ENCODE results near the gene CDH23. TPM values are rescaled to one million over a fixed set of nuclear protein-coding genes. Genes with fewer than 3 reads are reported as not detected.

CDH23 gene
- total RNA-seq, 6 donors from 2014 or later = 4.7 to 29.3 (median 10.4) TPM

- peak in 1 of 2 donors; percentile 72 for DNase-seq
- Histone ChIP-seq H3K36me3 (no peaks in the 10 kb centered on the region), H3K27me3 (no peaks in the 10 kb centered on the region), H3K4me1 (peaks cover 3 to 19% (median 11%) of the 10 kb centered on the region in 4 donors), H3K27ac (no peak overlapping the region), H3K4me3 (no peak overlapping the region), H3K9me3 (no peaks in the 10 kb centered on the region)
- WGBS, 2 donors = 88 to 96% methylated on average over 15 of the region's 18 CpGs
- TF ChIP-seq POLR2AphosphoS5 (IDR thresholded peaks at IDR 0.05) (no peak), EP300 (IDR thresholded peaks at IDR 0.05) (no peak), POLR2A (IDR thresholded peaks at IDR 0.05) (no peak)
- TF ChIP-seq, protein P1, sequence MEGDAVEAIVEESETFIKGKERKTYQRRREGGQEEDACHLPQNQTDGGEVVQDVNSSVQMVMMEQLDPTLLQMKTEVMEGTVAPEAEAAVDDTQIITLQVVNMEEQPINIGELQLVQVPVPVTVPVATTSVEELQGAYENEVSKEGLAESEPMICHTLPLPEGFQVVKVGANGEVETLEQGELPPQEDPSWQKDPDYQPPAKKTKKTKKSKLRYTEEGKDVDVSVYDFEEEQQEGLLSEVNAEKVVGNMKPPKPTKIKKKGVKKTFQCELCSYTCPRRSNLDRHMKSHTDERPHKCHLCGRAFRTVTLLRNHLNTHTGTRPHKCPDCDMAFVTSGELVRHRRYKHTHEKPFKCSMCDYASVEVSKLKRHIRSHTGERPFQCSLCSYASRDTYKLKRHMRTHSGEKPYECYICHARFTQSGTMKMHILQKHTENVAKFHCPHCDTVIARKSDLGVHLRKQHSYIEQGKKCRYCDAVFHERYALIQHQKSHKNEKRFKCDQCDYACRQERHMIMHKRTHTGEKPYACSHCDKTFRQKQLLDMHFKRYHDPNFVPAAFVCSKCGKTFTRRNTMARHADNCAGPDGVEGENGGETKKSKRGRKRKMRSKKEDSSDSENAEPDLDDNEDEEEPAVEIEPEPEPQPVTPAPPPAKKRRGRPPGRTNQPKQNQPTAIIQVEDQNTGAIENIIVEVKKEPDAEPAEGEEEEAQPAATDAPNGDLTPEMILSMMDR (IDR thresholded peaks at IDR 0.05) = no peak
- no peak for ATAC-seq (ENCODE audit: low FRiP score in 2 of 2)
These were observed 308.1 kb downstream of the CDH23 start for GRCh38 chr10:71704816-71705215.

- Histone ChIP-seq H3K27me3 (no peaks in the 10 kb centered on the region), H3K9me3 (no peaks in the 10 kb centered on the region), H3K27ac (no peak overlapping the region), H3K4me1 (peaks cover 3 to 17% (median 11%) of the 10 kb centered on the region in 4 donors), H3K36me3 (no peaks in the 10 kb centered on the region), H3K4me3 (no peak overlapping the region)
- TF ChIP-seq EP300 (IDR thresholded peaks at IDR 0.05) = no peak
- no peak for TF ChIP-seq POLR2AphosphoS5 (IDR thresholded peaks at IDR 0.05)
- no peak for TF ChIP-seq POLR2A (IDR thresholded peaks at IDR 0.05)
- TF ChIP-seq, protein P1 (IDR thresholded peaks at IDR 0.05) = no peak
- DNase-seq (no peak), ATAC-seq (ENCODE audit: low FRiP score in 2 of 2) (no peak)
- WGBS, 2 donors = 68% methylated on average over 2 of the region's 2 CpGs; no CpG with 5 or more reads in 1 of the 2 donors
These were observed 308.9 kb downstream of the CDH23 start for GRCh38 chr10:71705582-71705981.

- no peaks in the 10 kb centered on the region for H3K27me3 ChIP-seq
- peak in 1 of 2 donors; percentile 82 for DNase-seq
- H3K9me3 ChIP-seq = no peaks in the 10 kb centered on the region
- ATAC-seq (ENCODE audit: low FRiP score in 2 of 2) = no peak
- H3K36me3 ChIP-seq = no peaks in the 10 kb centered on the region
- no peak overlapping the region for H3K4me3 ChIP-seq
- WGBS, 2 donors = 93 to 97% methylated on average over 18 to 35 of the region's 35 CpGs
- peaks cover 0 to 13% (median 10%) of the 10 kb centered on the region in 4 donors for H3K4me1 ChIP-seq
- H3K27ac ChIP-seq = no peak overlapping the region
- TF ChIP-seq EP300 (IDR thresholded peaks at IDR 0.05) (no peak), POLR2A (IDR thresholded peaks at IDR 0.05) (no peak), POLR2AphosphoS5 (IDR thresholded peaks at IDR 0.05) (no peak)
- TF ChIP-seq, protein P1 (IDR thresholded peaks at IDR 0.05) = no peak
These were observed 309.7 kb downstream of the CDH23 start for GRCh38 chr10:71706216-71707121.

GRCh38 chr10:71707240-71707789 is 310.6 kb downstream of the CDH23 start:
- TF ChIP-seq POLR2A (IDR thresholded peaks at IDR 0.05) = no peak
- TF ChIP-seq EP300 (IDR thresholded peaks at IDR 0.05) = no peak
- no peak for TF ChIP-seq POLR2AphosphoS5 (IDR thresholded peaks at IDR 0.05)
- TF ChIP-seq, protein P1 (IDR thresholded peaks at IDR 0.05) = no peak

More at GRCh38 chr10:71707240-71707789, 310.6 kb downstream of the CDH23 start:
- Histone ChIP-seq H3K27ac (no peak overlapping the region), H3K4me1 (peaks cover 0 to 13% (median 10%) of the 10 kb centered on the region in 4 donors), H3K27me3 (no peaks in the 10 kb centered on the region), H3K9me3 (no peaks in the 10 kb centered on the region), H3K4me3 (no peak overlapping the region), H3K36me3 (no peaks in the 10 kb centered on the region)
- no peak for ATAC-seq (ENCODE audit: low FRiP score in 2 of 2)
- 86 to 94% methylated on average over 5 of the region's 5 CpGs for WGBS, 2 donors
- no peak for DNase-seq

All from upper lobe of left lung (tissue), 6 donors.